CD14-positive monocyte (primary cell): ENCODE results near the gene CBX4. TPM values are rescaled to one million over a fixed set of nuclear protein-coding genes. Genes with fewer than 3 reads are reported as not detected.

Source experiments
- DNase-seq, 3 donors: peaks; one replicate each; pipeline ENCODE4 v3.0.0-alpha.2; 2011 to 2022
- H2AFZ ChIP-seq: 2 replicates; pipeline ENCODE4 v1.6.0; 2012; ENCODE audit warnings: mild to moderate bottlenecking, low read depth, low read length, inconsistent platforms; ENCODE audit not compliant: insufficient read depth, poor library complexity, severe bottlenecking
- H3K27ac ChIP-seq, 2 donors: 1 replicate in 1 of 2; 2 replicates in 1 of 2; pipeline ENCODE4 v1.5.1; 2012 to 2013; ENCODE audit warnings: low read length in 2 of 2, control low read depth in 1 of 2, inconsistent platforms in 1 of 2, low read depth in 1 of 2, mild to moderate bottlenecking in 1 of 2
- H3K27me3 ChIP-seq, 2 donors: one replicate each; pipeline versions ENCODE4 v1.6.0 to v1.6.1; 2011 to 2013; ENCODE audit warnings: low read length in 2 of 2; ENCODE audit not compliant: control insufficient read depth in 2 of 2, insufficient read depth in 2 of 2
- H3K36me3 ChIP-seq, 2 donors: replicated peaks in 1 of 2; 1 replicate in 1 of 2; 2 replicates in 1 of 2; pipeline versions ENCODE4 v1.5.1 to v1.6.1; 2012 to 2013; ENCODE audit warnings: low read length in 2 of 2, control low read depth in 1 of 2, inconsistent platforms in 1 of 2, mild to moderate bottlenecking in 1 of 2; ENCODE audit not compliant: insufficient read depth in 2 of 2, control insufficient read depth in 1 of 2
- H3K4me1 ChIP-seq, 2 donors: 1 replicate in 1 of 2; 2 replicates in 1 of 2; pipeline versions ENCODE4 v1.5.1 to v1.6.1; 2012 to 2013; ENCODE audit warnings: low read length in 2 of 2, control low read depth in 1 of 2, inconsistent platforms in 1 of 2, mild to moderate bottlenecking in 1 of 2, moderate library complexity in 1 of 2; ENCODE audit not compliant: insufficient read depth in 2 of 2, control insufficient read depth in 1 of 2
- H3K4me2 ChIP-seq: replicated peaks from 2 replicates; pipeline ENCODE3; 2012; ENCODE audit warnings: low read length, moderate library complexity, mild to moderate bottlenecking; ENCODE audit not compliant: poor library complexity, severe bottlenecking; ENCODE audit errors: extremely low read depth
- H3K4me3 ChIP-seq, 3 experiments: fragments of 200-600 bp in 1 of 3; sonication (generic) in 1 of 3; replicated peaks in 1 of 3; 1 replicate in 2 of 3; 2 replicates in 1 of 3; pipeline ENCODE4 v1.5.1; 2011 to 2013; ENCODE audit warnings: low read length in 3 of 3, mild to moderate bottlenecking in 3 of 3, control low read depth in 2 of 3, low read depth in 2 of 3, inconsistent platforms in 1 of 3, moderate library complexity in 1 of 3
- H3K79me2 ChIP-seq: 2 replicates; pipeline ENCODE4 v1.6.0; 2012; ENCODE audit warnings: mild to moderate bottlenecking, control low read depth, inconsistent platforms, low read length, moderate library complexity; ENCODE audit not compliant: insufficient read depth
- H3K9ac ChIP-seq: 2 replicates; pipeline ENCODE4 v1.6.0; 2017; ENCODE audit warnings: low read length, mild to moderate bottlenecking; ENCODE audit not compliant: insufficient read depth, poor library complexity, severe bottlenecking
- H3K9me3 ChIP-seq, 2 donors: replicated peaks in 1 of 2; 1 replicate in 1 of 2; 2 replicates in 1 of 2; pipeline versions ENCODE4 v1.5.1 to v1.6.1; 2012 to 2013; ENCODE audit warnings: low read length in 2 of 2, control low read depth in 1 of 2; ENCODE audit not compliant: control insufficient read depth in 1 of 2, insufficient read depth in 1 of 2
- H4K20me1 ChIP-seq: 2 replicates; pipeline ENCODE4 v1.6.0; 2012; ENCODE audit warnings: mild to moderate bottlenecking, low read length, control low read depth, moderate library complexity; ENCODE audit not compliant: insufficient read depth
- H3K27ac Mint-ChIP-seq, 7 donors: one replicate each; pipeline ENCODE4 v1.8.0; 2020; ENCODE audit warnings: mild to moderate bottlenecking in 7 of 7, mixed read lengths in 7 of 7, moderate library complexity in 6 of 7, inconsistent platforms in 2 of 7
- H3K27me3 Mint-ChIP-seq, 3 donors: one replicate each; pipeline ENCODE4 v1.8.0; 2021 to 2022; ENCODE audit warnings: low read depth in 3 of 3, mild to moderate bottlenecking in 3 of 3, mixed read lengths in 3 of 3, moderate library complexity in 3 of 3, inconsistent platforms in 1 of 3
- H3K36me3 Mint-ChIP-seq, 2 donors: one replicate each; pipeline ENCODE4 v1.8.0; 2020; ENCODE audit warnings: mixed read lengths in 2 of 2, inconsistent platforms in 1 of 2, mild to moderate bottlenecking in 1 of 2
- H3K4me1 Mint-ChIP-seq: one replicate; pipeline ENCODE4 v1.8.0; 2020; ENCODE audit warnings: mild to moderate bottlenecking, mixed read lengths
- H3K4me3 Mint-ChIP-seq, 2 donors: one replicate each; pipeline ENCODE4 v1.8.0; 2020; ENCODE audit warnings: mild to moderate bottlenecking in 2 of 2, mixed read lengths in 2 of 2, moderate library complexity in 1 of 2
- H3K9me3 Mint-ChIP-seq, 7 donors: one replicate each; pipeline ENCODE4 v1.8.0; 2020 to 2022; ENCODE audit warnings: mixed read lengths in 7 of 7, mild to moderate bottlenecking in 6 of 7, moderate library complexity in 6 of 7, inconsistent platforms in 2 of 7
- WGBS: methylation state at CpG from one replicate; pipeline ENCODE4 v1.1.5; 2013; ENCODE audit warnings: missing lambda C conversion rate; ENCODE audit not compliant: insufficient coverage; 5-methylcytosine and 5-hydroxymethylcytosine counted together
- intact Hi-C, 2 donors: fragments of 100-400 bp; cut with micrococcal nuclease; formaldehyde crosslinking; loops; one replicate each; pipeline versions ENCODE4 v1.15.0 to v1.15.1; 2023
- polyA plus RNA-seq, 3 donors: library from polyadenylated mRNA; depleted of rRNA in 1 of 3; unstranded in 2 of 3; stranded (reverse) in 1 of 3; fragments of 300-500 nt in 2 of 3; fragments of >200 nt in 1 of 3; fragmentation: Illumina TruSeq in 2 of 3; gene quantifications; 1 replicate in 2 of 3; 2 replicates in 1 of 3; pipeline ENCODE4 v1.2.3, GENCODE V29; 2012 to 2021
- TF ChIP-seq, protein P1 (sequence below): fragments of 200-600 bp; IDR thresholded peaks from one replicate; pipeline ENCODE4 v1.8.0; 2022; ENCODE audit warnings: antibody characterized with exemption, mild to moderate bottlenecking

CBX4 gene
- polyA plus RNA-seq, 3 donors, result 1.4 to 82.8 (median 3.6) TPM

DNA sequence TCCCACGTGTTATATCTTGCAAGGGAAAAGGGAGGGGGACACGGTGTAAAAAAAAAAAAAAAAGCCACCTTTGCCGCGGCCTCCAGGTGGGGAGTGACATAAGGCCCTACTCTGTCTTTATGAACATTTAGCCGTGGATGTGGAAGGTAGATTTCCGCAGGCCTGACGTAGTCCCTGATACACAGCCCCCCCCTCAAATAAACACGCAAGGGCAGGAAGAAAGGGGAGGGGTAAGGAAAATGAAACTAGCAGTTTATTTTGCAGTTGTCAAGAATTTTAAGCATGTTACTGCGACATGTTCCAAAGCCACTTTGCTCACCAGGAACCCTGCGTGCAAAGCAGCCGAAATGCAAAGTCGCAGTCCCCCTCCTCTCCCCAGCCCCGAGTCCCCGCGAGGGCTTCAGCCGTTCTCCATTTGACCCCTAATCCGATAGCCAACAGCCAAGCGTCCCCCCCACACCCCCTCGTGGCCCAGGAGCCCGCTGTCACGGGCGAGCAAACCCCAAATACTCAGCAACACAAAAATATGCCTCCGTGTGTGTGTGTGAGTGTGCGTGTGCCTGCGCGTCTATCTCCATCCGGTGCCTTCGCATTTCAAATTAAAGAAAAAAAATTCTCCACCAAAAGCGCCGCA is 1.2 kb downstream of the CBX4 start:
- 0% methylated on average over 5 of the region's 30 CpGs for WGBS
- peaks cover 66 to 85% of the 10 kb centered on the region in 2 donors for H3K4me1 ChIP-seq
- no peak for DNase-seq
- Mint-ChIP-seq H3K4me1 (peaks cover 49% of the 10 kb centered on the region), H3K27me3 (peaks cover 31 to 35% (median 34%) of the 10 kb centered on the region in 3 donors), H3K9me3 (peaks cover 2 to 29% (median 13%) of the 10 kb centered on the region in 7 donors), H3K27ac (peak overlapping the region; percentile 91 to 98 (median 95)), H3K4me3 (peak overlapping the region; percentile 94 to 95), H3K36me3 (peaks cover 20 to 24% of the 10 kb centered on the region in 2 donors)
- peaks cover 15 to 18% of the 10 kb centered on the region in 2 donors for H3K9me3 ChIP-seq
- peak overlapping the region; percentile 76 to 82 for H3K27ac ChIP-seq
- H3K27me3 ChIP-seq, result peaks cover 21 to 30% of the 10 kb centered on the region in 2 donors
- intact Hi-C loops, result loop anchor here in 1 of 2 donors (2.0 kb wide), 1 partner anchor 39 kb away; no protein-coding TSS in a partner anchor
- H3K4me2 ChIP-seq, result peak overlapping the region; percentile 92
- peak overlapping the region; percentile 72 for H3K9ac ChIP-seq
- TF ChIP-seq, protein P1, sequence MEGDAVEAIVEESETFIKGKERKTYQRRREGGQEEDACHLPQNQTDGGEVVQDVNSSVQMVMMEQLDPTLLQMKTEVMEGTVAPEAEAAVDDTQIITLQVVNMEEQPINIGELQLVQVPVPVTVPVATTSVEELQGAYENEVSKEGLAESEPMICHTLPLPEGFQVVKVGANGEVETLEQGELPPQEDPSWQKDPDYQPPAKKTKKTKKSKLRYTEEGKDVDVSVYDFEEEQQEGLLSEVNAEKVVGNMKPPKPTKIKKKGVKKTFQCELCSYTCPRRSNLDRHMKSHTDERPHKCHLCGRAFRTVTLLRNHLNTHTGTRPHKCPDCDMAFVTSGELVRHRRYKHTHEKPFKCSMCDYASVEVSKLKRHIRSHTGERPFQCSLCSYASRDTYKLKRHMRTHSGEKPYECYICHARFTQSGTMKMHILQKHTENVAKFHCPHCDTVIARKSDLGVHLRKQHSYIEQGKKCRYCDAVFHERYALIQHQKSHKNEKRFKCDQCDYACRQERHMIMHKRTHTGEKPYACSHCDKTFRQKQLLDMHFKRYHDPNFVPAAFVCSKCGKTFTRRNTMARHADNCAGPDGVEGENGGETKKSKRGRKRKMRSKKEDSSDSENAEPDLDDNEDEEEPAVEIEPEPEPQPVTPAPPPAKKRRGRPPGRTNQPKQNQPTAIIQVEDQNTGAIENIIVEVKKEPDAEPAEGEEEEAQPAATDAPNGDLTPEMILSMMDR, result no peak
- peaks cover 52% of the 10 kb centered on the region for H3K79me2 ChIP-seq
- H4K20me1 ChIP-seq, result peaks cover 76% of the 10 kb centered on the region
- peaks cover 19 to 26% of the 10 kb centered on the region in 2 donors for H3K36me3 ChIP-seq
- H3K4me3 ChIP-seq, result peak overlapping the region; percentile 91 to 95 (median 94)
- no peak overlapping the region for H2AFZ ChIP-seq

DNA sequence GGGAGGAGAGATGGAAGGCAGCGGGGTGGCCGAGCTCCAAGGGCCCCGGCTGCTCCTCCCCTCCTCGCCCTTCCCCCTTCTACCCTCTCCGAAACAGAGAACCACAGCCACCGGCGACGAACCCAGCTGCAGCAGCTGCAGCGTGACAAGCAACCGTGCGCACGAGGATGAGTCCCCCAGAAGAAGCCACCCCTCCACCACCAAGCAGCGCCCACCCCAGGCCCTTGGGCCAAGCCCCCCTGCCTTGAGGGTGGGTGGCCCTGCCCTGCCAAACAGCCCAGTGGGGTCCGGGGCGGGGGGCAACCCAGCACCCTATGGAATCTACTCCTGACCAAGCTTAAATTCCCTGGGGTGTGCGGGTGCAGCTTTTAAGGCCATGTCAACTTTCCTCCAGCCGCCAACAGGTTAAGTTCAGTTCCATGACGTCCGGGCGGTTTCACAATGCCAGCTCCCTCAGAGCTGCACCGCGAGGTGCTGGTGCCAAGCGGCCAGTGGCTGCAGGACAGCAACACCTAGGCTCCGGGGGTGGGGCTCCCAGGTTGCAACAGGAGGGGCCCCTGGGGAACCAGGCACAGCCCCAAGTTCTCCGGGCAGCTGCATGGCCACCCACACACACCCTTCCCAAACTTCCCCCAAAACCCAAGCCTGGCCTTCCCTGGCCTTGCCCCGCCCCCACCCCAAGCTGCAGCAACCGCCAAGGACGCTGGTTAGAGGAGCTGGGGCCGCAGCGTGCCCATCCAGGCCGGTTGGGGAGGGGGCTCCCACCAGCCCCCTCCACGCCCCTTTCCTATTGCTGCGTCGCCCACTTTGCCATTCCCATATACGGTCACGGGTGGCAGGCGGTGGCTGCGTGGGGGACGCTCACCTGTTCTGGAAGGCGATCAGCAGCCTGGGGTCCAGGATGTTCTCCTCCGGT is 2.0 kb downstream of the CBX4 start:
- peak overlapping the region; percentile 94 to 95 for H3K4me3 Mint-ChIP-seq
- H3K4me2 ChIP-seq, result peak overlapping the region; percentile 92
- DNase-seq, result peak; percentile 64 to 69 (median 69)
- H3K36me3 Mint-ChIP-seq, result peaks cover 18 to 26% of the 10 kb centered on the region in 2 donors
- H3K9me3 ChIP-seq, result peaks cover 10 to 11% of the 10 kb centered on the region in 2 donors
- peak overlapping the region; percentile 92 to 98 (median 95) for H3K27ac Mint-ChIP-seq
- peaks cover 25 to 28% (median 27%) of the 10 kb centered on the region in 3 donors for H3K27me3 Mint-ChIP-seq
- intact Hi-C loops, result no loop called here
- H2AFZ ChIP-seq, result no peak overlapping the region
- peaks cover 19 to 26% of the 10 kb centered on the region in 2 donors for H3K36me3 ChIP-seq
- H3K79me2 ChIP-seq, result peaks cover 52% of the 10 kb centered on the region
- peak overlapping the region; percentile 91 to 95 (median 94) for H3K4me3 ChIP-seq
- peaks cover 45% of the 10 kb centered on the region for H3K4me1 Mint-ChIP-seq
- peaks cover 76% of the 10 kb centered on the region for H4K20me1 ChIP-seq
- 1% methylated on average over 28 of the region's 41 CpGs for WGBS
- H3K9ac ChIP-seq, result peak overlapping the region; percentile 72
- TF ChIP-seq, protein P1, result no peak
- H3K27ac ChIP-seq, result peak overlapping the region; percentile 76 to 82
- peaks cover 66 to 85% of the 10 kb centered on the region in 2 donors for H3K4me1 ChIP-seq
- peaks cover 13 to 22% of the 10 kb centered on the region in 2 donors for H3K27me3 ChIP-seq
- H3K9me3 Mint-ChIP-seq, result peaks cover 2 to 21% (median 11%) of the 10 kb centered on the region in 7 donors
